Measurements from ENCODE around the gene MVP.

MVP gene

DNA sequence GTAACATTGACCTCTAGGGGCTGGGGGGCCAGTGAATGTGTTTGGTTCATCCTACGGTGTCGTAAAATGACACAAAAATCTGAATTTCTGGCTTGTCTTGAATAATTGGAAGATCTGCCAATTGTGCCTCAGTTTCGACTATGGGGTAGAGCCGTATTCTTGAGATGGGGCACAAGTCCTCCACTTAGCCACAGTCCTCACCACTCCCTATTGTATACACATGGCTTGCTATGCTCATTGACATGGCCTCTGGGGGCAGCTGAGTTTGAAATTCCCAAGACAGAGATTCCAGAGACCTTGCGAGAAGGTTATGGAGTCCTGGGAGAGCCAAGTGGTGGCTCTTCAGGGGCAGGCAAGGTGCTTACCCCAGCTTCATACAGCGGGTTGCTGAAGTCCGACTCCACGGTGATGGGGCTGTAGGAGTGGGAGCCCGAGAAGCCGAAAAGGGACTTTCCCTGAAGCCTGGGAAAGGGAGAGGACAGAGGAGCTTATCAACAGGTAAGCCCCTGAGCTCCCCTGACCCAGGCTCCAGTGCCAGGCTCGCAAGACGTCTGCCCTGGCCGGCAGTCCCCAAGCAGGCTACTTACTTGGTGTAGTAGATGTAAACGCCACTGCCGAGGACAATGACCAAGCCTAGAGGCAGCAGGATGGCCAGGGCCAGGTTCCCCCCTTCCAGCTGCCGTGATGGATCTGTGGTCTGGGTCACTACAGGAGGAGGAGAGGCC is 51.7 kb downstream of the MVP start:
- Histone ChIP-seq H3K4me2 (no peak overlapping the region), H3K79me2 (ENCODE audit: insufficient read depth, low read depth) (no peaks in the 10 kb centered on the region), H3K9ac (no peak overlapping the region), H3K27ac (no peak overlapping the region), H3K4me3 (IDR thresholded peaks at IDR 0.05; ENCODE audit: insufficient read depth, low read depth, low read length) (no peak overlapping the region), H2AFZ (ENCODE audit: low read depth) (no peak overlapping the region), H4K20me1 (ENCODE audit: insufficient read depth) (no peaks in the 10 kb centered on the region), H3K4me1 (ENCODE audit: low read depth, poor library complexity, severe bottlenecking) (no peaks in the 10 kb centered on the region), H3K36me3 (ENCODE audit: insufficient read depth) (no peaks in the 10 kb centered on the region), H3K27me3 (ENCODE audit: insufficient read depth, low read depth) (peaks cover 9% of the 10 kb centered on the region; the same call in 1 of the 2 replicates)
- TF ChIP-seq, protein P1, sequence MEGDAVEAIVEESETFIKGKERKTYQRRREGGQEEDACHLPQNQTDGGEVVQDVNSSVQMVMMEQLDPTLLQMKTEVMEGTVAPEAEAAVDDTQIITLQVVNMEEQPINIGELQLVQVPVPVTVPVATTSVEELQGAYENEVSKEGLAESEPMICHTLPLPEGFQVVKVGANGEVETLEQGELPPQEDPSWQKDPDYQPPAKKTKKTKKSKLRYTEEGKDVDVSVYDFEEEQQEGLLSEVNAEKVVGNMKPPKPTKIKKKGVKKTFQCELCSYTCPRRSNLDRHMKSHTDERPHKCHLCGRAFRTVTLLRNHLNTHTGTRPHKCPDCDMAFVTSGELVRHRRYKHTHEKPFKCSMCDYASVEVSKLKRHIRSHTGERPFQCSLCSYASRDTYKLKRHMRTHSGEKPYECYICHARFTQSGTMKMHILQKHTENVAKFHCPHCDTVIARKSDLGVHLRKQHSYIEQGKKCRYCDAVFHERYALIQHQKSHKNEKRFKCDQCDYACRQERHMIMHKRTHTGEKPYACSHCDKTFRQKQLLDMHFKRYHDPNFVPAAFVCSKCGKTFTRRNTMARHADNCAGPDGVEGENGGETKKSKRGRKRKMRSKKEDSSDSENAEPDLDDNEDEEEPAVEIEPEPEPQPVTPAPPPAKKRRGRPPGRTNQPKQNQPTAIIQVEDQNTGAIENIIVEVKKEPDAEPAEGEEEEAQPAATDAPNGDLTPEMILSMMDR (conservative IDR thresholded peaks at IDR 0.05; ENCODE audit: low read depth, low read length): no peak

DNA sequence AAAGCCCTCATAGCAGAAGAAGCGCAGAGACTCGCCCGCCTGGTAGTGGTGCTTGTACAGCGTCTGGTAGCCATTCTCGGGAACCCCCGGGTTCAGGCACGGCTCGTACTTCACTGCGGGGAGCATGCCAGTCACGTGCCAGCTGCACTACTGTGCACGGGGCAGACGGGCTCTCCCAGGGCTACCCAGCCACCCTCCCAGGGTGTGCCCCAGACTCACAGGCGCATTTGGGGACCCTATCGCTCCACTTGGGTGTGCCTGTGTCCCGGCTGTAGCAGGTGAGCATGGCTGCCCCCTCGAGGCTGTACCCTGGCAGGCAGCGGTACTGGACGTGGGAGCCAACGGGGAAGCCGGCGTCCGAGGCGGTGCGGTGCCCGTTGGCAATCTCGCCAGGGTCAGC is 53.1 kb downstream of the MVP start:
- no peak overlapping the region for H3K4me2 ChIP-seq
- no peaks in the 10 kb centered on the region for H4K20me1 ChIP-seq (ENCODE audit: insufficient read depth)
- TF ChIP-seq, protein P1 (conservative IDR thresholded peaks at IDR 0.05; ENCODE audit: low read depth, low read length): no peak
- no peaks in the 10 kb centered on the region for H3K4me1 ChIP-seq (ENCODE audit: low read depth, poor library complexity, severe bottlenecking)
- no peak overlapping the region for H3K9ac ChIP-seq
- H3K27ac ChIP-seq: no peak overlapping the region
- H3K36me3 ChIP-seq (ENCODE audit: insufficient read depth): no peaks in the 10 kb centered on the region
- peaks cover 9% of the 10 kb centered on the region; the same call in 1 of the 2 replicates for H3K27me3 ChIP-seq (ENCODE audit: insufficient read depth, low read depth)
- H3K4me3 ChIP-seq (IDR thresholded peaks at IDR 0.05; ENCODE audit: insufficient read depth, low read depth, low read length): no peak overlapping the region
- no peak overlapping the region for H2AFZ ChIP-seq (ENCODE audit: low read depth)
- no peaks in the 10 kb centered on the region for H3K79me2 ChIP-seq (ENCODE audit: insufficient read depth, low read depth)

DNA sequence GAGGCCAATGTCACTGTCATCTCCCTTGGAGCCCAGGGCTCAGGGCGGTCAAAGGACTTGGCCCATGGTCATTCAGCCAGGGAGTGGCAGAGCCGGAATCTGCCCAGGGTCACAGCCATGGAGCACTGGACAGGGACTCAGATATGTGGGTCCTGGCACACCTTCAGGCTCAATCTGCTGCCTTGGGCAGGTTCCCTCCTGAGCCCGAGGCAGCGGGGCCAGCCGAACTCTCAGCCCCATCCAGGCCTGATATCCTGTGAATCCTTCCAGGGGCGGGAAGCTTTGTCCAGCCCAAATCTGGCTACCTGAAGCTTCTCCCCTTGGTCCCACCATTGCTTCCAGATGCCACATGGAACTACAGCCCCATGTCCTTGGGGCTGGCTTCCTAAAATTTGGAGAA is 54.9 kb downstream of the MVP start:
- H3K4me1 ChIP-seq (ENCODE audit: low read depth, poor library complexity, severe bottlenecking): no peaks in the 10 kb centered on the region
- no peaks in the 10 kb centered on the region for H3K79me2 ChIP-seq (ENCODE audit: insufficient read depth, low read depth)
- H3K27ac ChIP-seq: no peak overlapping the region
- H3K27me3 ChIP-seq (ENCODE audit: insufficient read depth, low read depth): peaks cover 9% of the 10 kb centered on the region; the same call in 1 of the 2 replicates
- H3K4me2 ChIP-seq: no peak overlapping the region
- H3K4me3 ChIP-seq (IDR thresholded peaks at IDR 0.05; ENCODE audit: insufficient read depth, low read depth, low read length): no peak overlapping the region
- H3K36me3 ChIP-seq (ENCODE audit: insufficient read depth): no peaks in the 10 kb centered on the region
- TF ChIP-seq, protein P1 (conservative IDR thresholded peaks at IDR 0.05; ENCODE audit: low read depth, low read length): no peak
- no peak overlapping the region for H3K9ac ChIP-seq
- no peak overlapping the region for H2AFZ ChIP-seq (ENCODE audit: low read depth)
- H4K20me1 ChIP-seq (ENCODE audit: insufficient read depth): no peaks in the 10 kb centered on the region

DNA sequence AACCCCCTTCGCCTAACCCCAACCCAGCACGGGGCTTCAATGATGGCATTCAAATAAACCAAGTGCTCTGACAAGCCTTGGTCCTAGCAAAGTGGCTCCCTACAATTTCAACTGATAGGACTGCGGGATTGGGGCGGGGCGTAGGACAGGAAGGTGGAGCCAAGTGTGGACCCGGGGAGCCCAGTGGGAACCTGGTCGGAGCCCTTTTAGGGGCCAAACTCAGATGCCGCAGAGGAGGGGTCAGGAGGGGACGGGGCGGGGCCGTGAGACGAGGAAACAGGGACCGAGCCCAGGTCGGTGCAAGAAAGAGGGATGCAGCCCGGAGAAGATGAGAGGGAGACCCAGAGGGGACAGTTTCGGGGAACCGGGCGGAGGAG is 55.9 kb downstream of the MVP start:
- TF ChIP-seq, protein P1 (conservative IDR thresholded peaks at IDR 0.05; ENCODE audit: low read depth, low read length): no peak
- H3K4me1 ChIP-seq (ENCODE audit: low read depth, poor library complexity, severe bottlenecking): no peaks in the 10 kb centered on the region
- H3K4me2 ChIP-seq: no peak overlapping the region
- peak overlapping the region; percentile 62; the same call in 1 of the 2 replicates for H2AFZ ChIP-seq (ENCODE audit: low read depth)
- H3K36me3 ChIP-seq (ENCODE audit: insufficient read depth): no peaks in the 10 kb centered on the region
- H3K79me2 ChIP-seq (ENCODE audit: insufficient read depth, low read depth): no peaks in the 10 kb centered on the region
- no peak overlapping the region for H3K9ac ChIP-seq
- no peak overlapping the region for H3K4me3 ChIP-seq (IDR thresholded peaks at IDR 0.05; ENCODE audit: insufficient read depth, low read depth, low read length)
- peaks cover 15% of the 10 kb centered on the region; the same call in 1 of the 2 replicates for H3K27me3 ChIP-seq (ENCODE audit: insufficient read depth, low read depth)
- no peaks in the 10 kb centered on the region for H4K20me1 ChIP-seq (ENCODE audit: insufficient read depth)
- no peak overlapping the region for H3K27ac ChIP-seq

All from KMS-11 (cell line).